Neuronal stem cell (in vitro differentiated cells): ENCODE data around the gene MYO1B.

ENCODE experiments used
- DNase-seq: peaks from one replicate; pipeline ENCODE4 v3.0.0-alpha.2; 2013; ENCODE audit warnings: low spot score
- H2AFZ ChIP-seq: one replicate; pipeline ENCODE4 v1.6.1; 2013; ENCODE audit warnings: mild to moderate bottlenecking, low read length, inconsistent platforms
- H2AK5ac ChIP-seq: 2 replicates; pipeline ENCODE4 v1.6.1; 2013; ENCODE audit warnings: low read depth, mild to moderate bottlenecking, inconsistent platforms, low read length, moderate library complexity, mixed read lengths
- H2BK120ac ChIP-seq: 2 replicates; pipeline ENCODE4 v1.6.1; 2013; ENCODE audit warnings: low read depth, mild to moderate bottlenecking, inconsistent platforms, low read length, moderate library complexity, mixed read lengths
- H2BK12ac ChIP-seq: one replicate; pipeline ENCODE4 v1.6.1; 2013; ENCODE audit warnings: low read length, inconsistent platforms
- H2BK15ac ChIP-seq: 2 replicates; pipeline ENCODE4 v1.6.1; 2013; ENCODE audit warnings: mild to moderate bottlenecking, low read length, inconsistent platforms, mixed read lengths
- H2BK5ac ChIP-seq: one replicate; pipeline ENCODE4 v1.6.1; 2013; ENCODE audit warnings: inconsistent platforms, mild to moderate bottlenecking, low read length, moderate library complexity
- H3K14ac ChIP-seq: one replicate; pipeline ENCODE4 v1.6.1; 2013; ENCODE audit warnings: low read length, inconsistent platforms
- H3K18ac ChIP-seq: 2 replicates; pipeline ENCODE4 v1.6.1; 2013; ENCODE audit warnings: low read length, inconsistent platforms
- H3K23ac ChIP-seq: 2 replicates; pipeline ENCODE4 v1.6.1; 2013; ENCODE audit warnings: low read depth, mild to moderate bottlenecking, mixed read lengths, low read length, inconsistent platforms; ENCODE audit not compliant: poor library complexity
- H3K27ac ChIP-seq: replicated peaks from 3 replicates; pipeline ENCODE4 v1.5.1; 2013; ENCODE audit warnings: low read length, inconsistent platforms
- H3K27me3 ChIP-seq, 3 experiments: 2 replicates each; pipeline ENCODE4 v1.6.1; 2013; ENCODE audit warnings: low read length in 3 of 3, mild to moderate bottlenecking in 2 of 3, inconsistent platforms in 1 of 3, low read depth in 1 of 3, mixed read lengths in 1 of 3, moderate library complexity in 1 of 3; ENCODE audit not compliant: control insufficient read depth in 3 of 3, insufficient read depth in 3 of 3
- H3K36me3 ChIP-seq, 2 donors: replicated peaks in 1 of 2; 2 replicates each; pipeline ENCODE4 v1.6.1; 2013; ENCODE audit warnings: low read length in 2 of 2; ENCODE audit not compliant: control insufficient read depth in 2 of 2, insufficient read depth in 2 of 2
- H3K4ac ChIP-seq: 2 replicates; pipeline ENCODE4 v1.6.1; 2013; ENCODE audit warnings: inconsistent platforms, mild to moderate bottlenecking, low read length, moderate library complexity
- H3K4me1 ChIP-seq, 2 donors: 1 replicate in 1 of 2; 2 replicates in 1 of 2; pipeline ENCODE4 v1.6.1; 2013; ENCODE audit warnings: low read length in 2 of 2, low read depth in 1 of 2; ENCODE audit not compliant: control insufficient read depth in 2 of 2, insufficient read depth in 1 of 2
- H3K4me2 ChIP-seq: one replicate; pipeline ENCODE4 v1.6.1; 2013; ENCODE audit warnings: mild to moderate bottlenecking, low read length, inconsistent platforms; ENCODE audit not compliant: insufficient read depth, poor library complexity, severe bottlenecking
- H3K4me3 ChIP-seq, 2 donors: 2 replicates each; pipeline ENCODE4 v1.5.1; 2013; ENCODE audit warnings: low read length in 2 of 2, mild to moderate bottlenecking in 2 of 2, inconsistent platforms in 1 of 2, moderate library complexity in 1 of 2
- H3K79me1 ChIP-seq: one replicate; pipeline ENCODE4 v1.6.1; 2013; ENCODE audit warnings: low read depth, mild to moderate bottlenecking, inconsistent platforms, low read length, moderate library complexity
- H3K9ac ChIP-seq: one replicate; pipeline ENCODE4 v1.6.1; 2013; ENCODE audit warnings: mild to moderate bottlenecking, low read depth, low read length, inconsistent platforms; ENCODE audit not compliant: poor library complexity
- H3K9me3 ChIP-seq, 2 donors: replicated peaks in 1 of 2; 2 replicates each; pipeline versions ENCODE3 to v1.6.1; 2013; ENCODE audit warnings: low read length in 2 of 2, mild to moderate bottlenecking in 2 of 2, inconsistent platforms in 1 of 2, low read depth in 1 of 2, mixed read lengths in 1 of 2, moderate library complexity in 1 of 2; ENCODE audit not compliant: control insufficient read depth in 2 of 2, insufficient read depth in 1 of 2
- H4K8ac ChIP-seq: one replicate; pipeline ENCODE4 v1.6.1; 2013; ENCODE audit warnings: low read depth, mild to moderate bottlenecking, inconsistent platforms, low read length, moderate library complexity
- H4K91ac ChIP-seq: one replicate; pipeline ENCODE4 v1.6.1; 2013; ENCODE audit warnings: low read length, low read depth, mild to moderate bottlenecking, inconsistent platforms; ENCODE audit not compliant: poor library complexity
- WGBS, 2 donors: extraction: QIAGEN DNeasy Blood & Tissue Kit; methylation state at CpG; one replicate each; pipeline ENCODE4 v1.1.7; 2013; ENCODE audit warnings: missing lambda C conversion rate in 2 of 2, mixed read lengths in 1 of 2; ENCODE audit not compliant: insufficient read length in 2 of 2, insufficient replicate concordance in 1 of 2; ENCODE audit errors: extremely low coverage in 2 of 2; 5-methylcytosine and 5-hydroxymethylcytosine counted together

The MYO1B gene

DNA sequence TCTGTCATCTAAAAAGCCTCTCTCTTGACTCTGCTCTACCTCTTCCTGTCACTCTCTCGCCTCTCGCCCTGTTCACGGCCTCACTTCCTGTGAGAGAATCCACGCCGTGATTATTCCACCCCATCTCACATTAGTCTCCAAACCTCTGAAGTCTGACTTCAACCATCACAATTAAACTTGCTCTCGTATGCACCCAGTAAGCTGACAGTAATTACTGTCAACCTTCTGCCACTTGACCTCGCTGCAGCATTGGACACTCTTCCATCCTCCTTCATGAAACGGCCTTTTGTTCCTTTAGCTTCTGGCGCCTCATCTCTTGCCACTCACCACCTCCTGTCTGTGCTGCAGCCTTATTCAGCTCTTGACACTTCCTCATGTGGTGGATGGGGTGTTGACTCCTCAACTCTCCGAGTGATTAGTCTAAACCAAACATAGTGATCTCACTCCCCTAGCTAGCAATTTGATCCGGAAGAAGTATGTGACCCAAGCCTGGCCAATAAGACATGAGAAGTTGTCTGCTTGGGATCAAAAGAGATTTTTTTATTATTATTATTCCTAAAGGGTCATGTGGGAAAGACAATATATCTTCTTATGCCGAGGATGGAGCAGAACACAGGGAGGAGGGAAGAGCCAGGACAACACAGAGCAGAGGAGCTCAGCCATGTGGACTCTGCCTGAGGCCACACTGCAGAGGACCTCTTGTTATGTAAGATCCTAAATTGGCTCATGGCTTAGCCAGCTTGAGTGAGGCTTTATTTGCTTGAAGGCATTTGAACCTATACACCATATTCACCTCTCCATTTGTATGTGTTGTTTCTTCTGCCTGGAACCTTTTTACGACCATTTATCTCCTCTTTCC is 38.4 kb upstream of the MYO1B start:
- H2BK12ac ChIP-seq: no peak overlapping the region
- H3K23ac ChIP-seq: no peak overlapping the region
- no peaks in the 10 kb centered on the region for H3K36me3 ChIP-seq
- H2BK15ac ChIP-seq: no peak overlapping the region
- H4K8ac ChIP-seq: no peak overlapping the region
- no peak overlapping the region for H3K4me2 ChIP-seq
- no peaks in the 10 kb centered on the region for H3K9me3 ChIP-seq
- H3K27me3 ChIP-seq: no peaks in the 10 kb centered on the region
- H3K4ac ChIP-seq: no peak overlapping the region
- no peak overlapping the region for H3K4me3 ChIP-seq
- H4K91ac ChIP-seq: no peak overlapping the region
- no peak overlapping the region for H2AK5ac ChIP-seq
- H3K79me1 ChIP-seq: no peaks in the 10 kb centered on the region
- H2AFZ ChIP-seq: peak overlapping the region; percentile 3
- H3K27ac ChIP-seq: no peak overlapping the region
- H3K9ac ChIP-seq: no peak overlapping the region
- H3K14ac ChIP-seq: no peak overlapping the region
- H3K18ac ChIP-seq: no peak overlapping the region
- no CpG with 5 or more reads among the region's 13 CpGs for WGBS, 2 donors
- DNase-seq: no peak
- no peak overlapping the region for H2BK120ac ChIP-seq
- no peaks in the 10 kb centered on the region for H3K4me1 ChIP-seq
- no peak overlapping the region for H2BK5ac ChIP-seq

DNA sequence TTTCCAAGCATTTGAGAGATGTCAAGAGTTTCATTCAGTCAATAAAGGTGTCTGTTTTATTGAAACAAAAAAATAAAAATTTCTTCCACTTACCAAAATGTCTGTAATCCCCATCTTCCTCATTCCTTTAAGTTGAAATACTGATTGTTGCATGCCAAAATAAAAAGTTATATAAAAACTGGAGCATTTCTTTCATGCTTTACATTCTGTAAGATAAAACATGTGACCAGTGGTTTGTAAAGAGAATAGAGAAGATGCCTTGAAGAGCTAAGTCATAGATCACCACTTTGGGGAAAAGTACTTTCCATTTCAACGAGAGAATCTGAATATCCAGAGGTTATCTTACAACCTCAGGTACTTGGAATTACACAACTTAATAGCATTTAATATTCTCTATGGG is 35.9 kb upstream of the MYO1B start:
- no peak overlapping the region for H4K91ac ChIP-seq
- DNase-seq: no peak

DNA sequence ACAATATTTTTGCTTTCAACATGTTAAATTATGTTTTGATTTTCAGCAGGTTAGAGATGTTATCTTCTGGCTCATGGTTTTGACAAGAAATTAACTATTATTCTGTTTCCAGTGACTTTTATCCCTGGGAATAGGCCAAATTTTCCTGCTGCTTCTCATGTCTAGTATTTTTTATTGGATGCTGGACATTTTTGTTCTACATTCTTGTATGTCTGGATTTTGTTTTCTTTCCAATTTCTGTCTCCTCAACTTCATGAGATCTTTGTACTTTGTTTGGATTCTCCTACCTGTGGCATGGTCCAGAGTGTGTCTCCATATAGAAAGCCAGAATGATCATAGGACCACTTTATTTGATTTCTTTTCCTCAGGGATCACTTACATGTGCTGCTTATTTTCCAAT is 33.1 kb upstream of the MYO1B start:
- no peak overlapping the region for H2BK12ac ChIP-seq
- H3K23ac ChIP-seq: no peak overlapping the region
- no peaks in the 10 kb centered on the region for H3K4me1 ChIP-seq
- H2BK120ac ChIP-seq: no peak overlapping the region
- H3K4me3 ChIP-seq: no peak overlapping the region
- H3K27ac ChIP-seq: no peak overlapping the region
- H2AK5ac ChIP-seq: no peak overlapping the region
- H3K9me3 ChIP-seq: no peaks in the 10 kb centered on the region
- H3K36me3 ChIP-seq: no peaks in the 10 kb centered on the region
- H3K79me1 ChIP-seq: no peaks in the 10 kb centered on the region
- no peak overlapping the region for H2BK15ac ChIP-seq
- no peak for DNase-seq
- no peak overlapping the region for H2AFZ ChIP-seq
- H3K4me2 ChIP-seq: no peak overlapping the region
- no peak overlapping the region for H3K4ac ChIP-seq
- H2BK5ac ChIP-seq: no peak overlapping the region
- H3K14ac ChIP-seq: no peak overlapping the region
- H3K9ac ChIP-seq: no peak overlapping the region
- H4K91ac ChIP-seq: no peak overlapping the region
- no peak overlapping the region for H4K8ac ChIP-seq
- H3K18ac ChIP-seq: no peak overlapping the region
- H3K27me3 ChIP-seq: no peaks in the 10 kb centered on the region

More for the DNA sequence above, 35.9 kb upstream of the MYO1B start:
- Histone ChIP-seq H2AFZ (no peak overlapping the region), H3K36me3 (no peaks in the 10 kb centered on the region), H3K4me2 (no peak overlapping the region), H3K27me3 (no peaks in the 10 kb centered on the region), H3K23ac (no peak overlapping the region), H2BK5ac (no peak overlapping the region), H4K8ac (no peak overlapping the region), H2BK120ac (no peak overlapping the region), H2AK5ac (no peak overlapping the region), H3K9me3 (no peaks in the 10 kb centered on the region), H2BK15ac (no peak overlapping the region), H3K14ac (no peak overlapping the region), H3K4me3 (no peak overlapping the region), H3K4ac (no peak overlapping the region), H3K9ac (no peak overlapping the region), H3K79me1 (no peaks in the 10 kb centered on the region), H2BK12ac (no peak overlapping the region), H3K4me1 (no peaks in the 10 kb centered on the region), H3K18ac (no peak overlapping the region), H3K27ac (no peak overlapping the region)
- WGBS, 2 donors: no CpG with 5 or more reads among the region's 1 CpG

DNA sequence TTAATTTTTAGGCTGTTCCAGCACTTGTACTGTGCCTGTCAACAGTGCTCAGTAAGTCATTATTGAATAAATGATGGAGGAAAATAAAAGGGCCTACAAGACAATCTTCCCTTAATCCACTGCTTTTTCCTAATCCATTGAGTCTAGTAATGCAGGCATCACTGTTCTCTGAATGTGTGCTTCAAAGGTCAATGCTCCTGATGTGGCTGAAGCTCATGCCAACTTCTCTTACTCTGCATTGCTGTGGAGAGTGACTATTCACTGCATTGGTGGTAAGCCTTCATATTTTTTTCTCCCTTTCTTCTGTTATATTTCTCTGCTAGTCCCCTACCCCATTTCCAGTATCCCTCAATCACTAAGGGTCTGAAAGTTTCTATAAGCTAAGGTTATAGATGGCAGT is 31.9 kb upstream of the MYO1B start:
- no peak overlapping the region for H2BK15ac ChIP-seq
- DNase-seq: no peak
- H3K4ac ChIP-seq: no peak overlapping the region
- H2AFZ ChIP-seq: no peak overlapping the region
- H2AK5ac ChIP-seq: no peak overlapping the region
- H2BK12ac ChIP-seq: no peak overlapping the region
- no peaks in the 10 kb centered on the region for H3K36me3 ChIP-seq
- H3K9ac ChIP-seq: no peak overlapping the region
- H3K14ac ChIP-seq: no peak overlapping the region
- no peaks in the 10 kb centered on the region for H3K27me3 ChIP-seq
- H2BK120ac ChIP-seq: no peak overlapping the region
- H3K23ac ChIP-seq: no peak overlapping the region
- H4K91ac ChIP-seq: no peak overlapping the region
- H3K9me3 ChIP-seq: no peaks in the 10 kb centered on the region
- H2BK5ac ChIP-seq: no peak overlapping the region
- H4K8ac ChIP-seq: no peak overlapping the region
- no peaks in the 10 kb centered on the region for H3K79me1 ChIP-seq
- no peak overlapping the region for H3K18ac ChIP-seq
- H3K4me2 ChIP-seq: no peak overlapping the region
- H3K4me3 ChIP-seq: no peak overlapping the region
- no peaks in the 10 kb centered on the region for H3K4me1 ChIP-seq
- no peak overlapping the region for H3K27ac ChIP-seq
